Measurements from ENCODE around the gene DFFA. TPM values are rescaled to one million over a fixed set of nuclear protein-coding genes. Genes with fewer than 3 reads are reported as not detected.

The DFFA gene, protein sequence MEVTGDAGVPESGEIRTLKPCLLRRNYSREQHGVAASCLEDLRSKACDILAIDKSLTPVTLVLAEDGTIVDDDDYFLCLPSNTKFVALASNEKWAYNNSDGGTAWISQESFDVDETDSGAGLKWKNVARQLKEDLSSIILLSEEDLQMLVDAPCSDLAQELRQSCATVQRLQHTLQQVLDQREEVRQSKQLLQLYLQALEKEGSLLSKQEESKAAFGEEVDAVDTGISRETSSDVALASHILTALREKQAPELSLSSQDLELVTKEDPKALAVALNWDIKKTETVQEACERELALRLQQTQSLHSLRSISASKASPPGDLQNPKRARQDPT
- polyA plus RNA-seq (ENCODE audit: insufficient read length): 18.9 TPM

DNA sequence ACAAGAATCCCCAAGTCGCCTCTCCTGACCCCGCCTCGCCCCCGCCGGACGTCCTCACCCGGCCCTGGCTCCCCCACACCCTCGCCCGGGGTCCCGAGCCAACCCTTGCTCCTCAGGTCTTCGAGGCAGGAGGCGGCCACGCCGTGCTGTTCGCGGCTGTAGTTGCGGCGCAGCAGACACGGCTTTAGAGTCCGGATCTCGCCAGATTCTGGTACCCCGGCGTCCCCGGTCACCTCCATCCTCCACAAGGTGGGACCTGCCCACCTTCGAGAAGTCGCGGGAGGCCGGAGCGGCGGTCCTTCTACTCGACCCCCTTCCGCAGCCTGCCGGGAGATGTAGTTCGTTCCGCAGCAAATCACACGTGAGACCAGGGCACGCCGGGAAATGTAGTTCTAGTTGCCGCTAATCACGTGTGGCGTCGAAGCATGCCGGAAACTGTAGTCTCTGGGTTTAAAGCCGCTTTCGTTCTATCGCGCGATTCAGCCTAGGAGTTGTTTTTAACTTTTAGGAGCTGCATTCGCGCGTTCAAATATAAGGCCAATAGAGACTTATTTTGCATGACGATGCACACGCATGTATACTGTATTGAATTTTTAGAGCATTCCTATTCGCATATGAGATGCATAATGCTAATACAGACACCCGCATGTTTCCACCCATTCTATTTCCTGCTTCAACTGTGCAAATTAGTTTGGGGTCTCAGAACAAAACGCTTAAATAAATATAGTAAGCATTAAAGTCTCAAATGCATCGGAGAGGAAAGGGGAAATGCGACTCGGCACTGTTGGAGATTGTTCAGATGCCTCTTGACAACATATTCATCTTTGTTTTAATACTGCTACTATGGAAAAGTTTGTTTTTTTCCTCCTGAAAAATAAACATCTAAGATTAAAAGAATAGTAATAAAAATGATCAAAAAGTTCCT is at the start of gene DFFA:
Gene DFFA, minus strand, starts transcription at position 310 of the 925 bp plus-strand sequence. Its CDS starts 71 bp downstream, at position 239.
- DNase-seq (ENCODE audit: low read depth): peak; percentile 95

DNA sequence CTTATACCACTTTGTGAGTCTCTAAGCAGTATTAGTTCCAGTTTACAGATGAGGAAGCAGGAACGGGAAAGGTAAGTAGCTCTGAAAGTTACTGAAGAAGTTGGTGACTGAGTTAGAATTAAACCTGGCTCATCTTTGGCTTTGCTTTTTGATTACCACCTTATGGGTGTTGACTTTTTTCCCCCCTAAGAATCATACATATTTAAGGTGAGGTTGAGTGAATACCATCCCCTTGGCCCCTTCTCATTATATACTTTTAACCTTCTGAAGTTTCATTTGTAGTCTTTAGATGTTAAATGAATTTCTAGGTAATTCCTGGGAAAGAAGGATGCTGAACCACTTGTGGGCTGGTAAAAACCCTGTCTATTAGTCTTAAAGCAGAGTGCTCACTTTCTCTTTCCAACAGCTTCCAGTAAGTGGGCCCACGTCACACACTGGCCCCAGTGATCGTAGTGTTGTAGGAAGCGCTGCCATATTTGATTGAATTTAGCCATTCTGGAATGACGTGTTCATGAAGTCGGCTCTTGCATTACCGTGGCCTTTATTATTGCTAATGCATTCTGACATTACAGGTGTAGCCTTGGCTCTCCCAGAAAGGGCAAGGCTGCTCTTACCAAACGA is 49.3 kb upstream of the DFFA start:
- DNase-seq (ENCODE audit: low read depth): no peak

- no peak for DNase-seq (ENCODE audit: low read depth)
Measured at GRCh38 chr1:10520952-10521351, 48.6 kb upstream of the DFFA start.

GRCh38 chr1:10520497-10520896 is 48.2 kb upstream of the DFFA start:
- no peak for DNase-seq (ENCODE audit: low read depth)

DNA sequence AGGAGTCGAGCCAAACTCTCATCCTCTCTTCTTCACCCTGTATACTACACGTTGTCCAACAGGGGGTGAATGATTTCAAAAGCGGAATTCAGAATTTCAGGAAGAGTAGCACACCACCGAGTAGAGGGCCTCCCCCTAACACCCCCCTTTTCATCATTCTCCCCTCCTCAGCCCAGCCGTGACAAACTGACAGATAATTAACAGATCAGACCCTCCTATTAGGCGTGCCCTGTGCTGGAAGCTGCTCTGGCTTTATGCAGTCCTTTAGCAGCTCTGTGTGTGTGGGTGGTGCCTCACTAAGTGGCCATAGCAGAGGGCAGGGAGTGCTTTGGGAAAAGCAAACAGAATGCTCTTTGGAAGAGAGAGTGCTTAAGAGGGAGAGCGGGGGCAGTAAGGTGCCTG is 46.7 kb upstream of the DFFA start:
- DNase-seq (ENCODE audit: low read depth): no peak

GRCh38 chr1:10517677-10517982 is 45.3 kb upstream of the DFFA start:
- DNase-seq (ENCODE audit: low read depth): no peak

DNA sequence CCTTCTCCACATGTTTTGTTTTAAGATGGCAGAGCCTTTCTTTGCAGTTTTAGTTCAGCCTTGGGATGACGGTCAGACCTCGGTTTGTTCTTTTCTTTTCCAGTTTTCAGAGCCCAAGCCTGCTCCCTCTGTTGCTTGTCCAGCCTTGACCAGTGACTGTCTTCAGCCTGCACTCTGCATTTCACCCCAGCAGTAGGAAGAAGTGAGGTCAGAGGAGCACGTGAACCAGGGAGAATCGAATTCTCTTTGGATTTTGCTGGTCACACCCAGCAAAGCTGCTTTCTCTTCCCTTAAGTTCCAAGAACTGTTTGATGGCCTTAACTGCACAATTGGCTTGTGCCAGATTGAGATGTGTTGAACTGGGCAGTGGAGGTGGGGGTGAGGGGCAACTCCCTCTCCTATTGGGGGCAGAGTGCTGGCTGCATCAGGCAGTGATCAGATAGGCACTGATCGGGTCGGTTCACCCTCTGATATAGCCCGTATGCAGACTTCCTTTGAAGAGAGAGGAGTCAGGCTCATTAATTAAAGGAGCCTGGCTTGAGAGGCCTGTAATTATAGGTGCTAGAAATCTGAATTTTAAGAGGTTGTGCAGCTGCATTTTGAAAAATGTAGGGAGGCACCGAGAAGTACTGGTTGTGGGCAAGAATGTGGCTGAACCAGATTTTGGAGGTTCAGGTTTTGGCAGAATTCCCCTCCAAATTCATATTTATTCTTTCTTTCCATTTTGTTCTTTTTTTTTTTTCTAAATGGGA is 44.8 kb upstream of the DFFA start:
- DNase-seq (ENCODE audit: low read depth): no peak

GRCh38 chr1:10515976-10516750 is 43.8 kb upstream of the DFFA start:
- no peak for DNase-seq (ENCODE audit: low read depth)

DNA sequence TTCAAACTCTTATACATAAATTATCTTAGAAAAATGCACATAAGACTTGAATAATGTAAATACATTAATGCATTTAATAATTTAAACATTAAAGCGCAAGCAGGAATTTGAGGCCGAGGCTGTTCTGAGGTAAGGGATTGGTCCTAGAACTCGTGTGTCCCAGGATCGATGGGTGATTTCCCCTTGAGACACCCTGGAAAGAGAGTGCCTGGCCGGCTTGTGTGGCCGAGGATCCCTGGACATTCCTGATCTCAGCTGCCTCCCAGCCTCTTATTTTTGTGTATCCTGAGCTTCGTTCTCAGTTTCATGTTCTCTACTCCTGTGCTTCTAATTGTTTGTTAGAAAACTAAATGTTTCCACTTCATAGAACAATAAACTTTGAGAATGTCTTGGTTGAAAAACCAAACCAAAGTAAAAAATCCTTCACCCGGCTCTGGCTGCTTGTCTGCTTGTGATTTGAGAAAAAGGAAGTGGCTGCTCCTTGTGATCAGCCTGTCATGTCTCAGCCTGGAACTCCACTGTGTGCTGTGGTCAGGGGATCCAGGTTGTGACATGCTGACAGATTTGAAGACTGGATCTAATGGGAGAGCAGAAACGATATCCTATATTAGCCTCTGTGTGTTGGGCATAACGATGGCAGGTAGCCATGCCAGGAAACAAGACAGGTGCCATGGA is 43.1 kb upstream of the DFFA start:
- DNase-seq (ENCODE audit: low read depth): no peak

DNA sequence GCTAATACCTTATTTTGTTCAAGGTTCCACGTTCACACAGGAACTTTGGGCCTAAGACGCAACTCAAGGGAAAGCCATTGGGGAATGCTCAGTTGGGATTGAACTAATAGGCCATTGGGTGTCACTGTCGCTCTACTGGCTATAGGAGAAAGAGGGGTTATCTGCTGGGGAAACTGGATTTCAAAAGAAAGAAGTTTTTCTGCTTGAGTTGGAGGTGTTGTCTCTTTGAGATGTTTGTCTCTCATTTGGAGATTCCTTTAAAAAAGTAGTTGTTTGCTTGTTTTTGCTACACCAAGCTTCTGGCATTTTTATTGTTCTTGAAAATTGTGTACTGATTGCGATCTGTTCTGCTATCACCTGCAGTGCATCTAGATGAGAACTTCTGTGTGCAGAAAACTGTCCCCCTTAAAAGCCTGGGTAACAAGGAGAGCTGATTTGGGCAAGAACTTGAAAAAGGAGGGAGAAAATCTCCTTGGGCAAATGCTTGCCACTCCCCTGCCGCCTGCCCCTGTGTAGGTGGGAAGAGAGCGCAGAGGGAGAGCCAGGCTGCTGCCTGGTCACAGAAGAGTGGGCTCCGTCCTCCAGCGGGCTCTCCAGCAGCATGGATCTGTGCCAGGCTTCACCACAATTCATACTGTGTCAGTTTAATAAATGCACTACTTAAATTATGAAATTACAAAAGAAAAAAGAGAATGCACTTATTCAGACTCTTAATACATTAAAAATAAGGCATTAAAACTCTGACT is 42.3 kb upstream of the DFFA start:
- DNase-seq (ENCODE audit: low read depth): no peak

DNA sequence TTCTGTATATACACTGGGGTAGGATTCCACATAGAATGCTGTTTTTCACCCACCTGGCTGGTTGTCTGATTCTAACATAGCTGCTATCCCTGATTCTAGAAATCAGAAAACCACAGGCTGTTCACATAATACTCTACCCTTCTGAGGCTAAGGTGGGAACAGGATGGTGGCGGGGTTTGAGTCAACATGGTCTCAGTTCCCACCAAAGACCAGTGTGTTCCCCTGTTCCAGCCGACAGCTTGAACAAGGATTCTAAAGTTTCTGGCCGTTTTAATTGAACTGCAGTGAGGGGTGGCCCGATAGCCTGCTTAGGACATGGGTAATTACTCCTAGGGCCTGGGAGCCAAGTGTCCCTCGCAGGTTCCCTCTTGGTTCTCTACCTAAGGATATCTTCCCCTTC is 40.9 kb upstream of the DFFA start:
- no peak for DNase-seq (ENCODE audit: low read depth)

DNA sequence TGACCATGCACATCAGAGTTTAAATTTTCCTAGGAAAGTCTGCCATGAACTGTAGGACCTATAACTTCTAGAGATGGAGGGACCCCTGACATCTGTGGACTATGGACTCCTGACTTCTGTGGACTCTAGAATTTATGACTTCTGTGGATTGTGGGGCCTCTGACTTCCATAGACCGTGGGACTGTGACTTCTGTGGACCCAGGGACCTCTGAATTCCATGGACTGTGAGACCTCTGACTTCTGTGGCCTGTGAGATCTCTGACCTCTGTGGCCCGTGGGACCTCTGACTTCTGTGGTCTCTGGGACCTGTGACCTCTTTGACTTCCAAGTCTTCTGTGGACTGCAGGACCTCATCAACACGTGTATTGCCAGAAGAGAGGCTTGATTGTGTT is 39.2 kb upstream of the DFFA start:
- DNase-seq (ENCODE audit: low read depth): no peak

DNA sequence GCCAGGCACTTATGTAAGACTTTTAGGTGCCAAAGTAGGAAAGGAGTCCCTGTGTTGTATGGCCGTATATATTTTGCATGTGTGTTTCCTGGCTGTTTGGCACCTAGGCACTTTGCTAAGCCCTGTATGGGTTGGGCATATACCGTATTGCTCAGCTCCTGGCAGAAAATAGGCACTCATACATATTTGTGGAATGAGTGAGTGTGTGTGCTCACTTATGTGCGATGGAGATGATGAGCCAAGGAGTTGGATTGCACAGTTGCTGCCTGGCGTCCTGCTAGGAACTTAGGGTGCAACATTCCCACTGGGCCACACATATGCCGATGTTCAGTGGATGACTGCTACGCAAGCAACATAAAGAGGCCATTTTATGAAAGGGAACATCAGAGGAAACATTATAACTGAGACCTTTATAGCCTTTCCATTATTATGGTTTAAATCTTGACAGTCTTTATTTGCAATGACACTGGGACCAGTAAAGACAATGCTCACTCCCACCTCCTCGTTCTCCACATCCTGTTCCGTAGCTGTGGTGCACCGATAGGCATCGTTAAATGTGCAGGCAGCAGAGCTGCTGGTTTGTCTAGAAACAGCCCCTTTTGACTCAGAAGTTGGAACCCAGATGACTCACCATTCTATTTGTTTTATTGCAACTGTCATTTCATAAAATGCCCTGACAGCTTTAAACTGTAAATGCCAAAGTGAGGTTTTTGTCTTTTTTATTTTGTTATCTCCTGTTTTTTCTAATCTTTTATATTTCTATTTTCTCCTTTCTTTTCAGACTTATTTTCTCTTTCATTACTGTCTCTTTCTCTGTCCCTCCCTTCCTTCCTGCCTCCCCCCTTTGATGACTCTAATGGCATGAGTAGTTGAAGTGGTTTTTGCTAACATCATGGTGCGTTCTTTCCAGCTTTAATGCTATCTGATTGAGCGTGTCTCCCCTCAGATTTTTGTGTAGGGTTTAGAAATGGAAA is 38.5 kb upstream of the DFFA start:
- DNase-seq (ENCODE audit: low read depth): no peak

DNA sequence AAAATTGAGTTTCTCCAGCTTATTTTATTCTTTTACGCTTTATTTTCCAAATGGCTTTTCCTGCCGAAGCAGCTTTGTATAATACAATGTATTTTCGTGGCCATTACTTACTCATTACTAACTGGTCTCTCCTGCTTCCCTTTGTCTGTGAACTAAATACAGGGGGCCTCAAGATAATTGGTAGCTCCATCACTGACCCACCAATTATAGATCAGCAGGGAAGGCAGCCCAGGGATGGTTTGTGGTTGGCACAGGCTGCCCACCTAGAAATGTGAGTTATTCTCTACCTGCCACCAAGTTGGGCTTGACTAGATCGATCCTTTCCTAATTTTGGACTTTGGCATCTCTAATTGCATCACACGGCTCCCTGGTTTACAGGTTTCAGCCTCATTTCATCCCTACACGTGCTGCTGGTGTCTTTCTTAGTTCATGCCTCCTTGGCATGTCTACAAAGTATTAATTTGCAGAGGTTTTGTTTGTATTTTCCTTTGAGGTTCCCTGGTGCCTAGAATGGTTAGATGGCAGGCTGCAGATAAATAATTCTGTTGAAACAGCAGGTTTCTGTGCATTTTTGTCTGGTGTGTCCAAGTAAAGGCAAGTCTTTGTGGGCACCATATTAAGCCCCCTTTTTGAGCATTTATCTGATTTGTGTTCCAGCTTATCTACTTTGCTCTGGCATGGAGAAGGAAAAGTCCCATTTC is 37.6 kb upstream of the DFFA start:
- DNase-seq (ENCODE audit: low read depth): no peak

- DNase-seq (ENCODE audit: low read depth): no peak
Measured at GRCh38 chr1:10508511-10508951, 36.2 kb upstream of the DFFA start.

- DNase-seq (ENCODE audit: low read depth): no peak
Measured at GRCh38 chr1:10507111-10507879, 35.0 kb upstream of the DFFA start.

DNA sequence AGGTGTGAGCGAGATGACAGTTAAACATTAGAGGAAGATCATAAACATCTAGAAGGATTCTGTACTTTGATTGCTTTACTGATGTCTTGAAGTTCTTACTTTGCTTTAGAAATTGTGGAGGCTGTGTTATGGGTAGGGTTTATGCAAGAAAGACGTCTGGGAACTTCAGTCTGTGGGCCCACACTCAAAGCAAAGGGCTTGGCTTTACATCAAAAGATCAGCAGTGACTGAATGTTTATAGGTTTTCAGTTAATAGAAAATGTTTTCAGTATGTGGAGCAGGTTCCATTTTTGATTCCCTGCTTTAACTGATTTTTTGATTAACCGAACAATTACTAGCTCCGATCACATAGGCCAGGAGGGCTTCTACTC is 34.3 kb upstream of the DFFA start:
- DNase-seq (ENCODE audit: low read depth): no peak
